HG03280 (cell line): ENCODE measurements around the gene NFYC.

Source experiments
- ATAC-seq: cut with Tn5 transposase; IDR thresholded peaks from one replicate; pipeline ENCODE4 v1.9.1; 2021; ENCODE audit warnings: mild to moderate bottlenecking, moderate library complexity; ENCODE audit not compliant: unreplicated experiment

Gene NFYC

DNA sequence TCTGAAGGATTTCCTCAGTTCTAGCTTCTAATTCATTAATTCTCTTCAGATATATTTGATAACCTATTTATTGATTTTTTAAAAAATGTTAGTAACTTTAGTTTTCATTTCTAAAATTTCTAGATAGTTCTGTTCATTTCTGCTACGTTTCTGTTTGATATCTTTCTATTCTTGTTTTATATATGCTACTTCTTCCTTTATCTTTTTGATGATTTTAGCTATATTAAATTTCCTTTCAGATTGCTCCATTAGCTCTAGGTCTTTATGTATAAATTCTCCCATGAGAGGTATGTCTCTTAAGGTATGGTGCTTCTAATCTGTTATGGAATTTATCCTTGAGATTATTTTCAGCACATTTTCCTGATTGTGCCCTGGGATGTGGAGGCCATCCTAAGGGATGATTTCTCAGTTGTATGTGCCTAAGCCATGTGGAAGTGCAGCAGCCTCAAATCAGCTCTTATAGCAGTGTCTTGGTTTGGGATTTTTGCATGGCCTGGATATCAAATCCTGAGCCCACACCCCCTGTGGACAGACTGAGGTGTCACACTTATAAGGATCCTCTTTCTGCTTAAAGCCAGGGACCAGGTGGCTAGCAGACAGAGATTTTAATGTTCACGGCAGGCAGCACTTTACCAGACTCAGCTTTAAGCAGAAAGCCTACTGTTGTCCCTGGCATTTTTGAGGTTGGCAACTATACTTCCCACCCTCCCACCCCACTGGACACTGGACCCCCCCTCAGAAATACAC, 85.9 kb downstream of the NFYC start:
- ATAC-seq, result no peak

DNA sequence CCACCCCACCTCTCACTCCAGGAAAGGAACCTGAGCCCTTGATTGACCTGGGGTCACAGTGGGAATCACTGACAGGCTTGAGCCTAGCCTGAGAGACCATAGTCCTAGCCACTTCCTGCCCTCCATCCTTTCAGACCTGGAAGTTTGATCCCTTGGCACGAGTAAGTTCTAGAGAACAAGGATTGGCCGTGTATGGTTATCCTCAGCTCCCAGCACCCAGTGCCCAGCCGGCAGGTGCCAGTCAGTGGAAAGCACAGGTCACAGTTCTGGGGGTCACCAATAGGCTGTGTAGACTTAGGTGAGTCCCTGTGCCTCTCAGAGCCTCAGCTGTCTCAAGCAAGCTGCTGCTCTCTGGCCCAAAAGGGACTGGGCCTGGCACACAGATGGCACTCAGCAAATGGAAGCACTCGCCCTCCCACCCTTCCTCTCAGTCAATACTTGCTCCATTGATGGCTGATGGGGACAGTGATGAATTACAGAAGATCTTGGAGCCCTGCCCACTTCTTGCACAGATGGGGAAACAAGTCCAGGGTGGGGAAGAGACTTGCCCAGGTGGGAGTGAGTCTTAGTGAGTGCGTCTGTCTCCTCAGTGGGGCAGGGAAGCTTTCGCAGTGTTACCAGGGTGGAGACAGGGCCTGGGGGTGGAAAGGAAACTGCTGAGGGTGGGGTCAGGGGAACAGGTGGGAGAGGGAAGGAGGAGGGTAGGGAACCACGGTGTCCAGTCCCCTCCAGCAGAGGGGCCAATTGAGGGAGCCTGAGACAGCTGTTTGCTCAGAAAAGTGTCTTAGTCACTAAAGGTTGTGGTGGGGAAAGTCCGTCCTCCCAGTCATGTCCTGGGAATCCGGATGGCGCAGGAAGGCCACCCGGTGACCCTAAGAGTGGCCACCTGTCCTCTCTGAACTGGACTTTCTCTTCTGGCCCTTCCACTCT, 89.4 kb downstream of the NFYC start:
- no peak for ATAC-seq

DNA sequence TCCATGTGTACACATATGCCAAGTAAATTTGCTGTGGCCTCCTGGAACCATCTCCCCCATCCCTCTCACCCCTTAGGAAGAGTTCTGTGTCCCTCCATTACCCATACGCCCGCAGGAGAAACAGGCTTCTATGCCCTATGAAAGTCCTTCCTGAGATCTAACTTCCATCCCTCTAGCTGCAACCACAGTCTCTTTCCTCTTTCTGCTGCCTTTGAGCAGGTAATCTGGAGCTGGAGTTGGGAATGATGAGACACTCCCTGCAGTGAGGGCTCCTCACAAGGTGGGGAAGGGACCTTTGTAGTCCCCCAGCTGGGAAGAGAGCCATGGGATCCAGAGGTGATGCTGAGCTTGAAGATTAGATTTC, 90.1 kb downstream of the NFYC start:
- no peak for ATAC-seq

DNA sequence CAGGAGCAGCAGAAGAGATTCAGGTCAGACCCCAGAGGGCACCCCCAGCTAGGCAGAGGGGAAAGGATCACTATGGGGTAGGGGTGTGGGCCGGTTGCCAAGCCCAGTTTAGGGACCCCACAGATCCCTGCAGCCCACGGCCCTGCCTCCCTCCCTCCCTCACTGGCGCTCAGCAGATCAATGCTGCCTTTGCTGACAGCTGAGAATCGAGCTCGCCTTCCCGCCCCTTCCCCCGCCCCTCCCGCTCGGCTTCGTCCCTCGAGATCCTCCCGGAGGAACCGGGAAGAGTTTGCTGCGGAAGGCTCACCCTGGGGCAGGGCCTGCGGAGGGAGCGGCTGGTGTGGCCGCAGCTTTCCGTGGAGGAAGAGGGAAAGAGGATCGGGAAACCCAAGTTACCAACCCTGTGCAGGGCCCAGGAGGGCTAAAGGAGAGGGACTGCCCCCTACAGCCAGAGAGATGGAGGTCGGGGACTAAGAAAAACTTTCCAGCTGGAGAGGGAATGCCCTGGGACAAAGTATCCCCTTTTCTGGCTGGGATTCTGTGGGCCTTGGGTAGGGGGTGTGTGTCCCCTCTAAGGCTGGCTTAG, 91.0 kb downstream of the NFYC start:
- no peak for ATAC-seq

GRCh38 chr1:40783001-40783905, 91.7 kb downstream of the NFYC start, which contains the start of gene KCNQ4:
Gene KCNQ4 (plus strand): TSS chr1:40783787. CDS start chr1:40784094, 307 bp downstream.
- no peak for ATAC-seq

DNA sequence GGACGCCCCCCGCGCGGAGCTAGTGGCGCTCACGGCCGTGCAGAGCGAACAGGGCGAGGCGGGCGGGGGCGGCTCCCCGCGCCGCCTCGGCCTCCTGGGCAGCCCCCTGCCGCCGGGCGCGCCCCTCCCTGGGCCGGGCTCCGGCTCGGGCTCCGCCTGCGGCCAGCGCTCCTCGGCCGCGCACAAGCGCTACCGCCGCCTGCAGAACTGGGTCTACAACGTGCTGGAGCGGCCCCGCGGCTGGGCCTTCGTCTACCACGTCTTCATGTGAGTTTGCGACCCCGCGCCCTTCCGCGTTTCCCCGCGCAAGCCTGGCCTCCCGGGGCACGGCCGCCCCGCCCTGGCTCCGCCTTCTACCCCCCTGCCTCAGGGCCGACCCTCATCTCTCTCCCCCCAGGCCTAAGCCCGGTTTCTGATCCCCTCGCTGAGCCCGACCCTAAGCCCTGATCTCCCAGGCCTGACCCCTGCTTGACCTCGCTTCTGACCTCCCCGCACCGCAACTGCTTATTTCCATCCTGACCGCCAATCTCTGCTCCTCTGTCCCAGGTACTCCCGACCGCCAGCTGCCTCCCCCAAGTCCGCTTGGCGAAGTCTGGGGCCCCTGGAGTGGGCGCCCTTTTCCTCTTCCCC, 92.8 kb downstream of the NFYC start:
- no peak for ATAC-seq

GRCh38 chr1:40784771-40785151, 93.3 kb downstream of the NFYC start:
- ATAC-seq, result no peak

DNA sequence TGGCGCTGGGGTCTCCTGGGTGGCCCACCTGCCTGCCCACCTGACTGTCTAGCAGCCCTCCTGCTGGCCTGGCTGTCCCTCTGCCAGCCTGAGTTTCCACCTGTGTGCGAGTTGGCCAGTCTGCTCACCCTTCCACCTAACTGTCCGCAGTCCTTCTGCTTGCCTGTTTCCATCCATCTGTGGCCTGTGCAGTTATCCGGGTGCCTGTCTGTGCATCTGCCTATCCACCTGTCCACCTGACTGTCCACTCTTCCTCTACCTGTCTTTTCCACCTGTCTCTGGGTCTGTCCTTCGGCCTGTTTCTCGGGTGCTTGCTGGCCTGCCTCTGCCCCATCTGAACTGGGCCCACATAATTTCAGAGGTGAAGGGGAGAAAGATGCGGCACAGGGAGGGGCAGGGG, 93.9 kb downstream of the NFYC start:
- no peak for ATAC-seq

GRCh38 chr1:40786171-40786994, 94.9 kb downstream of the NFYC start:
- no peak for ATAC-seq

GRCh38 chr1:40786995-40787705, 95.6 kb downstream of the NFYC start:
- ATAC-seq, result no peak

- no peak for ATAC-seq
Measured at GRCh38 chr1:40787737-40788560, 96.4 kb downstream of the NFYC start.

GRCh38 chr1:40788561-40789341, 97.2 kb downstream of the NFYC start:
- no peak for ATAC-seq

DNA sequence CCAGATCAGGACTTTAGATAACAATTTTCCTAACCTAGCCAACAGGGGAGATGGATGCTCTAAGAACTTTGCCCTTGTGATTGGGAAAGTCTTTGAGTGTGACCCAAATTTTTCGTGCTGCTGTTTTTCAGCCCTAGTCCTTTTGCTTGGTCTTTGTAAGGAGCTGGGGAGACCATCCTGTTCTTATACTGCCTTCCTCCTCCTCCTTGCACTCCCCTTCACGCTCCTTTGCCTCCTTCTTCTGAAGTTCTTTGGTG, 97.8 kb downstream of the NFYC start:
- ATAC-seq, result no peak

DNA sequence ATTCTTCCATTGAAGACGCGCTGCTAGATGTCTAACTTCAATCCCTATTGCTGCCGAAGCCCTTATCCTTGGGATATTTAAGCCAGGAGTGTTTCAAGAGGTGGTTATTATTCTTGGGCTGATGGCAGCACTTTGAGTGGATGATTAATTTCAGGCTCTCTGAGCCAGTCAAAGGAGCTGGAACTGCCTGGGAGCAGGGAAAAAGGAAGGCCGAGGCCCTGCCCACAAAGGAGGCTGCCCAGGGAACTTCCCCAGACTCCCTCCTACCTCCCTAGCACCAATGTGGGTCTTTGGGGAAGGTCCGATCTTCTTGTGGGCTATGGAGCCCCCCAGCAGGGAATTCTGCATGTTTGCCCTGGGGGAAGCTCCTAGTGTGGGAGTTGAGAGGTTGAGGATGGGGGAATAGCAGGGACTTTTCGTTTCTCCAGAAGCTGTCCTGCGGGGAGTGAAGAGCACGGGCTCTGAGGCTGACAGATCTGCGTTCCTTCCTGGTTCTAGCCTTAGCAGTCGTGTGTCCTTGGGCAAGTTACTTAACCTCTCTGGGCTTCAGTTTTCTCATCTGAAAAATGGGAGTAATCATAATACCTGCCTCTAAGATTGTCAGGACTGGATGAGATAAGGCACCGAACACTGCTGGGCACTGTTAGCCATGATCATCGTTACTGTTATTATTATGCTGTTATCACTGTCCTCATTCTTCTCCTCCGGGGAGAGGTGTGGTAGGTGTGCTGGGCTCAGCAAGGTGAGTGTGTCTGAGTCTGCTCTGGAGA, 98.3 kb downstream of the NFYC start:
- no peak for ATAC-seq

DNA sequence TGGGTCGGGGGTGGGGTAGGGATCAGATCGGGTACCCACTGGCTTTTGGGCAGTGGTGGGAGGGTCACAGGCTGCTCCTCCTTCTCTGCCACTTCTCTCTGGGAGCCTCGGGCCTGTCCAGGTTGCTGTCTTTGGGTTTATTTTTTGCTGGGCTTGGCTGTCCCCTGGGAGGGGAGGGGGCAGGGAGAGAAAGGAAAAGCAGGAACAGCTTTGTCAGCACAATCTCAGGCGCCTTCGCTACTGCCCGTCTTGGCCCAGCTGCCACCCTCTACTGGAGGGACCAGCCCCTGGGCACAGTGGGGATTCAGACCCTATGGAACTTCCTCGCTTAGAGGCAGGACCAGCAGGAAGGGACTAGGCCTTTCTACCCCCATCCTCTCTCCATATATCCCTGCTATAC, 100.5 kb downstream of the NFYC start:
- no peak for ATAC-seq

DNA sequence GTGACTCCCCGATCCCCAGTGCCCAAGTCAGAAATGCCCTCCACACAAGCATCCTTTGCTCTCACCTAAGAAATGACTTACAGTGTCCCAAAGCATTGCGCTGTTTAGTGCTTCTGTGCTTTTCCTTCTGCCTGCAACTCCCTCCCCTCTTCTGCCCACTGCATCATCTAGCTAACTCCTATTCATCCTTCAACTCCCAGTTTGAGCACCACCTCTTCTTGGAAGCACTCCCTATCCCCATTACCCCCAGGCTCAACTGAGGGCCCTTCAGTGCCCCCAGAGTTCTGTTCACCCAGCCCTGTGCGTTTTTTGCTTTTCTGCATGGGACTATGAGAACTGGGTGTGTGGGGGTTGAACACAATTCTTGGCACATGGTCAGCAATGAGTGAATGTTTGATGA, 102.1 kb downstream of the NFYC start:
- no peak for ATAC-seq

GRCh38 chr1:40794048-40794447, 102.5 kb downstream of the NFYC start:
- no peak for ATAC-seq
